ENCODE results near the gene SHLD1. TPM values are rescaled to one million over a fixed set of nuclear protein-coding genes. Genes with fewer than 3 reads are reported as not detected.
"Not testable (repeated sequence)": the region's sequence is repeated elsewhere in the genome, so short reads cannot be mapped to it uniquely, and the experiment has no call there.

The SHLD1 gene
- total RNA-seq, 1 donor from 2014 or later: 7.1 TPM

GRCh38 chr20:5776077-5776476, 25.9 kb downstream of the SHLD1 start:
- Mint-ChIP-seq H3K27me3 (ENCODE audit: unreplicated experiment) (no peaks in the 10 kb centered on the region), H3K36me3 (ENCODE audit: low read depth, unreplicated experiment) (peaks cover 4% of the 10 kb centered on the region), H3K27ac (ENCODE audit: unreplicated experiment) (no peak overlapping the region), H3K9me3 (ENCODE audit: unreplicated experiment) (no peaks in the 10 kb centered on the region), H3K4me1 (ENCODE audit: unreplicated experiment) (peaks cover 4% of the 10 kb centered on the region), H3K4me3 (ENCODE audit: unreplicated experiment) (no peak overlapping the region)
- no peak for DNase-seq (ENCODE audit: low spot score)
- TF ChIP-seq, protein P1, sequence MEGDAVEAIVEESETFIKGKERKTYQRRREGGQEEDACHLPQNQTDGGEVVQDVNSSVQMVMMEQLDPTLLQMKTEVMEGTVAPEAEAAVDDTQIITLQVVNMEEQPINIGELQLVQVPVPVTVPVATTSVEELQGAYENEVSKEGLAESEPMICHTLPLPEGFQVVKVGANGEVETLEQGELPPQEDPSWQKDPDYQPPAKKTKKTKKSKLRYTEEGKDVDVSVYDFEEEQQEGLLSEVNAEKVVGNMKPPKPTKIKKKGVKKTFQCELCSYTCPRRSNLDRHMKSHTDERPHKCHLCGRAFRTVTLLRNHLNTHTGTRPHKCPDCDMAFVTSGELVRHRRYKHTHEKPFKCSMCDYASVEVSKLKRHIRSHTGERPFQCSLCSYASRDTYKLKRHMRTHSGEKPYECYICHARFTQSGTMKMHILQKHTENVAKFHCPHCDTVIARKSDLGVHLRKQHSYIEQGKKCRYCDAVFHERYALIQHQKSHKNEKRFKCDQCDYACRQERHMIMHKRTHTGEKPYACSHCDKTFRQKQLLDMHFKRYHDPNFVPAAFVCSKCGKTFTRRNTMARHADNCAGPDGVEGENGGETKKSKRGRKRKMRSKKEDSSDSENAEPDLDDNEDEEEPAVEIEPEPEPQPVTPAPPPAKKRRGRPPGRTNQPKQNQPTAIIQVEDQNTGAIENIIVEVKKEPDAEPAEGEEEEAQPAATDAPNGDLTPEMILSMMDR (IDR thresholded peaks at IDR 0.05; ENCODE audit: unreplicated experiment): no peak

DNA sequence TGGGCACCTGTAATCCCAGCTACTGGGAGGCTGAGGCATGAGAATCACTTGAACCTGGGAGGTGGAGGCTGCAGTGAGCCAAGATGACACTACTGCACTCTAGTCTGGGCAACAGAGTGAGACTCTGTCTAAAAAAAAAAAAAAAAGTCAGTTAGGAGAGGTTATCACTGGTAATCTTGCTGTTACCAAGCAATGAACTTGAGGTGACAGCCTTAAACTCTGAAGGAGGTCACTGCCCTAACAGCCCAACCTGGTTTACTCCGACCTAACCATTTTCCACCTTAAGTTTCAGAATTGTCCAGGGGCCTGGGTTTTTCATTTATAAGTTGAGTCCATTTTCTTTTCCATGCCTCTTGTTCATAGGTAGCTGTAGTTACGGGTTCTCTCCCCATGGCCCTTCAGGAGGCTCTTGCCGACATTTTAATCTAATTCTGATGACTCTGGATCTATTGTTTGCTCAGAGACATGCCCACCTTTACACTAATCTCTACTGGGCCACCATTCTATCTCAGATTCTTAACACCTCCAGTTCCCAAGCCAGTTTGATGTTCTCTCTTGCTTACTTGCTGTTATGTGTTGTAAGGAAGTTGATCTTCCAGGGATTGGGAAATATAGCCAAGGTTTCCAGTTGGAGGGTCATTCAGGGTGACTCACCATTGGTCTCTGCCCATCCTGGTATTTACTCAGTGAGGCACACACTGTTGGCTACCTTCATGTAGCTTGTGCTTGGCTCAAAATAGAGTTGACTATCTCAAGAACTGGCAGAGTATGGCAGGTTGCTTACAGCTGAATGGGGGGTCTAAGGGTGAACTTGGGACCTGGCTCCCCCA, 29.1 kb downstream of the SHLD1 start:
- Mint-ChIP-seq H3K4me3 (ENCODE audit: unreplicated experiment) (no peak overlapping the region), H3K27ac (ENCODE audit: unreplicated experiment) (no peak overlapping the region), H3K27me3 (ENCODE audit: unreplicated experiment) (no peaks in the 10 kb centered on the region), H3K36me3 (ENCODE audit: low read depth, unreplicated experiment) (peaks cover 6% of the 10 kb centered on the region), H3K4me1 (ENCODE audit: unreplicated experiment) (no peaks in the 10 kb centered on the region), H3K9me3 (ENCODE audit: unreplicated experiment) (no peaks in the 10 kb centered on the region)
- no peak for DNase-seq (ENCODE audit: low spot score)
- TF ChIP-seq, protein P1 (IDR thresholded peaks at IDR 0.05; ENCODE audit: unreplicated experiment): no peak

DNA sequence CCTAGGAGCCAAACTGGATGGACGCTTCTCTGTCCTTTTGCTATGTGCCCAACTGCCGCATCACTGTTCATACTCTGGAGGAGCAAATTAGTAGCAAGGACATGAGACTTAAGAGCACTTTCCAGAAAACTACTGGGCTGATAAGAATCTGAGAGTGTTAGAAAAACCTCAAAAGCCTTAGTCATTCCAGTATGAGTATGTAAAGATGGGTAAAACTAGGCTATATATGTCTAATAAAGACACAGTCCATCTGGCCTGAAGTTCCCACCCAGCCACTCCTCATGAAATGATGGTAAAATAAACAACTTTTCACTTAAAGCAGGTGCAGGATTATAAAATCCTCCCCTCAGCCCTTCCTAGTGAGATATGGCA, 30.6 kb downstream of the SHLD1 start:
- TF ChIP-seq, protein P1 (IDR thresholded peaks at IDR 0.05; ENCODE audit: unreplicated experiment): no peak
- no peak overlapping the region for H3K27ac Mint-ChIP-seq (ENCODE audit: unreplicated experiment)
- H3K4me1 Mint-ChIP-seq (ENCODE audit: unreplicated experiment): no peaks in the 10 kb centered on the region
- no peak overlapping the region for H3K4me3 Mint-ChIP-seq (ENCODE audit: unreplicated experiment)
- no peaks in the 10 kb centered on the region for H3K9me3 Mint-ChIP-seq (ENCODE audit: unreplicated experiment)
- H3K36me3 Mint-ChIP-seq (ENCODE audit: low read depth, unreplicated experiment): peaks cover 4% of the 10 kb centered on the region
- DNase-seq (ENCODE audit: low spot score): no peak
- H3K27me3 Mint-ChIP-seq (ENCODE audit: unreplicated experiment): peaks cover 1% of the 10 kb centered on the region

DNA sequence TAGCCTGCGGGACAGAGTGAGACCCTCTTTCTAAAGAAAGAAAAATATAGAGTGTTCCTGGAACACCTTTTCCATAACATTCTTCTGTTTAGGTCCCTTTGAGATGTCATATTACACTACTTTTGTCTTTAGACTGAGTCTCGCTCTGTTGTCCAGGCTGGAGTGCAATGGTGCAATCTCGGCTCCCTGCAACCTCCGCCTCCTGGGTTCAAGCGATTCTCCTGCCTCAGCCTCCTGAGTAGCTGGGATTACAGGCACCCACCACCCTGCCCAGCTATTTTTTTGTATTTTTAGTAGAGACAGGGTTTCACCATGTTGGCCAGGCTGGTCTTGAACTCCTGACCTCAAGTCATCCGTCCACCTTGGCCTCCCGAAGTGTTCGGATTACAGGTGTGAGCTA, 31.2 kb downstream of the SHLD1 start:
- not testable (repeated sequence) for H3K9me3 Mint-ChIP-seq (ENCODE audit: unreplicated experiment); H3K4me1 Mint-ChIP-seq (ENCODE audit: unreplicated experiment); H3K36me3 Mint-ChIP-seq (ENCODE audit: low read depth, unreplicated experiment); H3K27ac Mint-ChIP-seq (ENCODE audit: unreplicated experiment); H3K27me3 Mint-ChIP-seq (ENCODE audit: unreplicated experiment); DNase-seq (ENCODE audit: low spot score); H3K4me3 Mint-ChIP-seq (ENCODE audit: unreplicated experiment)

GRCh38 chr20:5781798-5782750, 31.9 kb downstream of the SHLD1 start:
- Mint-ChIP-seq H3K27ac (ENCODE audit: unreplicated experiment) (no peak overlapping the region), H3K4me1 (ENCODE audit: unreplicated experiment) (no peaks in the 10 kb centered on the region), H3K27me3 (ENCODE audit: unreplicated experiment) (peaks cover 1% of the 10 kb centered on the region), H3K9me3 (ENCODE audit: unreplicated experiment) (no peaks in the 10 kb centered on the region), H3K36me3 (ENCODE audit: low read depth, unreplicated experiment) (peaks cover 4% of the 10 kb centered on the region), H3K4me3 (ENCODE audit: unreplicated experiment) (no peak overlapping the region)
- no peak for DNase-seq (ENCODE audit: low spot score)
- TF ChIP-seq, protein P1 (IDR thresholded peaks at IDR 0.05; ENCODE audit: unreplicated experiment): no peak
